HG02884 (cell line): Measurements from ENCODE around the gene CSF3R.
"Not testable (repeated sequence)": the region's sequence is repeated elsewhere in the genome, so short reads cannot be mapped to it uniquely, and the experiment has no call there.

Source experiments
- ATAC-seq: cut with Tn5 transposase; IDR thresholded peaks from one replicate; pipeline ENCODE4 v1.9.1; 2021; ENCODE audit warnings: mild to moderate bottlenecking, moderate library complexity; ENCODE audit not compliant: unreplicated experiment

CSF3R gene

DNA sequence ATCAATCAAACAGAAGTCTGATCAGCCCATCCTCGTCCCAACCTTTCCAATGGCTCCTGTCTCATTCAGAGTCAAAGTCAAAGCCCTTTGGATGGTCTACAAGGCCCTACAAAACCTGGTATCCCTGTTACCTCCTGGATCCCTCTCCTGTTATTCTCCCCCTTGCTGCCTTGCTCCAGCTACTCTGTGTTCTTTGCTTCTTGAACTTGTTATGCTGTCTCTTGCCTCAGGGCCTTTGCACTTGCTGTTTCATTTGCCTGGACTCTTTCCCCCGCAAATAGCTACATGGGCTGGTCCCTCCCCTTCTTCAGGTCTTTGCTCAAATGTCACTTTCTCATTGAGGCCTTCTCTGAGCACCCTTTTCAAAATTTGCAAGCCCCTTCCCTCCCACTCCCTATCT lies 1.4 kb upstream of the CSF3R start:
- no peak for ATAC-seq

DNA sequence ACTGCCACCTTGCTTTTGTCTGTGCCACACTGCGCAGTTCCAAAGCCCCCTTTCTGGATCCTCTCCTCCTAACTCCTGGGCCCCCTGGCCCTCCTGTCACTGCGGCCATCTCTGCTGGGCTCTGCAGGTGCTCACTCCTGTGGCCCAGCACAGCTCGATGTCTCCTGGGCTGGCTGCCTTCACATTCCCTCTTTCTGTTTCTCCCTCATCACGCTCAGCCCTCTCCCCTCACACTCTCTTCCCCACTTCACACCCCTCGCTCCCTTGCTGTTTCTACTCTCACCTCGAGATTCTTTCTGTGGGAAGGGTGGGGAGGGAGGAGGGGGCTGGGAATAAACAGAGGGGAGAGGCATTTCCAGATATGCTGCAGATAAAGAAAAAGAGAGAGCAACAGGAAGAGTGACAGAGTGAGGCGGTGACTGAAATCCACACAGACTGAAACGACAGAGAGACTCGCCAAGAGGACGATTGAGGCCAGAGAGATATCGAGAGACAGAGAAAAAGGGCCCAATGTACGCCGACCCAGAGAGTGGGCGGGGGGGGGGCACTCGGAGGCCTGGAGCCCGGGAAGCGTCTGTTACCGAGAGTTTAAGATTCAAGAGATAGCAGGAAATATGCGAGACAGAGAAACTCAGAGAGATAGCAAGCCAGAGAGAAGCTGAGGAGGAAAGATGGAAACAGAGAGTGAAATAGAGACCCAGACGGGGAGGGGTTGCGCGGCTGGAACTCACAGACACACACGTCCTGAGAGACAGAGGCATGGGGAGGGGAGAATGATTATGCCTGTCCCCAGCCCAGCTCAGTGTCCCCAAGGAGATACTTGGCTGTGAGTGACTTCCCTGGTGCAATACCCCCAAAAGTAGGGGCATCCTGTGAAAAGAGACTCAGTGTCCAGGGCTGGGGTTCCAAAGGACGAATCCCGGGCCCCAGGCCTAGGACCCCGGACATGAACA lies 666 bp downstream of the CSF3R start:
- no peak for ATAC-seq

DNA sequence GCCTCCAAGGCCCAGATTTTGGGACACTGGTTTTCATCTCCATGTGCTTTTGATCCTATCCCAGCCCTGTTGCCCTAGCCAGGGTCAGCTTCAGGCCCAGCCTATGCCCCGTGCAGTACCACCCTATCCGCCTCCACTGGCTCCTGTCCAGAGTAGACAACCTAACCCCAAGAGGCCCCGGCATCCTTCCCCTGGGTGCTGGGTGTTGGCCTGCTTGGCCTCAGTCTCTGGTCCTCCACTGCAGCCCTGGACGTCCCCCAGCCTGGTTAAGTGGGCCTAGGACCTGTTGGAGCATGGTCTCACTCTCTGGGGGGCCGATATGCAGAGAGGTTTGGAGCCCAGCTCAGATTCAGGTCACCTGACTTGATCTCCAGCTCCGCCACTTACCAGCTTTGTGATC lies 1.6 kb downstream of the CSF3R start:
- no peak for ATAC-seq

DNA sequence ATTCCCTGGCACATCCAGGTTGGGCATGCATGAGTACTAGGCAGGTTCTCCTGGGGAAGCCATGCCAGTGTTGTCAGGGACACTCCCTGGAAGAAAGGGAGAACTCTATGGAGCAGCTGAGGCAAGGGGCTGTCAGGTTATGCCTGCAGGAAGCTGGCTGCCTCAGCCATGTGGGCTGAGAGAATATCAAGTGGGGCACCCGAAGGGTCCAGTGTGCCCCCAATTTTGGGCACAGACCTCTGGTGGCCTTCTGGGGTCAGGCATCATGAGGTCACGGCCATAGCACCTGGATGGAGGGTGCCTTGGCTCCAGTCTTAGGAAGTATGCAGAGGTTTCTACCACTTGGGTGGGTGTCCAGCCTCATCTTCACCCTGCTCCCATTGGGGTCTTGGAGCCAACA lies 2.6 kb downstream of the CSF3R start:
- no peak for ATAC-seq

GRCh38 chr1:36479505-36480051 lies 3.1 kb downstream of the CSF3R start:
- no peak for ATAC-seq

GRCh38 chr1:36477615-36478014 lies 5.1 kb downstream of the CSF3R start:
- not testable (repeated sequence) for ATAC-seq

- no peak for ATAC-seq
Observed at GRCh38 chr1:36476945-36477344, 5.8 kb downstream of the CSF3R start.

GRCh38 chr1:36475910-36476604 lies 6.7 kb downstream of the CSF3R start:
- ATAC-seq: no peak

- no peak for ATAC-seq
Observed at GRCh38 chr1:36475341-36475740, 7.4 kb downstream of the CSF3R start.

DNA sequence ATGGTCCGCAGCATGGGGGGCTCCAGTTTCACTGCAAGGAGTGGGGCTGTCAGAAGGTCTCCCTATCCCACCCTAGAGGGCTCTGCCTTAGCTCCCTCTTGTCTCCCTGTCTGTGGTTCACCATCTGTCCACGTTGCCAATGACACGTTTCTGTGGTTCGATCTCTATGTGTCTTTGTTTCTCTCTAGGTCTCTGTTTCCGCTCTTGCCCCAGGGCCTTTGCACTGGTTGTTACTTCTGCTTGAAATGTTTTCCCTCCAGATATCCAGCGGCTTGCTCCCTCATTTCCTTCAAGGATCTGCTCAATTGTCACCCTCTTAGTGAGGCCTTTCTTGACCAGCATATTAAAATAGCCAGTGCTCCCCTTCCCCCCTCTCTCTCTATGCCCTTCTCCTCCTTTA lies 10.1 kb downstream of the CSF3R start:
- ATAC-seq: no peak

DNA sequence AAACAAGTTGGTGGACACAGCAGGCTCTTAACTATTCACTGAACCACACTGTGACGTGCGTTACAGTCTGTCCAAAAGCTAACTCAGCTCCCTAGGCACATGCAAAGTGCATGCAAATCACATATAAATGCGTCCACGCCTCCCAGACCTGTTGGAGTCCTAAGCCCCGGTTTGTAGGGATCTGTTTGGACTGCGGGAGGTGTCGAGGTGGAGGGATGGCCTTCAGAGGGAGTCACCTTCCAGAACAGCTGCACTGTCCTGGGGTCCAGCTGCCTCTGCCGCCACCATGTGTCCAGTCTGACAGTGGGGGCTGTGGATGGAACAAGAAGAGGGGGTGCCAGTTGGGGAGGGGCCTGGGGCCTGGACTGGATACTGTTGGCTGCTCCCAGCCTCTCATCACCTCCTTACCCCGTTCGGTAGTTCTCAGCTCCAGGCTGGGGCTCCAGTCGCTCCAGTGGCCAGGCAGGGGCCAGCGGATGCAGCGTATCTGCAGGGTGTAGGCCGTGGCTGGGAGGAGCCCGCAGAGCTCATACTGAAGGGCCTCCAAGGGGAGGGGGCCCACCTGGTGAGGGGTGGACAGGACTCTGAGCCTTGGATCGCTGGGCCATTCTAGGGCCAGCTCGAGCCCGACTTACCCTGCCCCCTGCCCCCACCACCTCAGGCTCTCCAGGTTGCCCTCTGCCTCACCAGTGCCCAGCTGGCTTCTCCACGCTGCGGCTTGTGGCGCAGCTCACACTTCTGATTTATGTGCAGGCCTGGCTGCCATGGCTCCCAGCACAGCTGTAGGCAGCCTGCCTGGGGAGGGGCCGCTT lies 10.7 kb downstream of the CSF3R start:
- ATAC-seq: no peak

- no peak for ATAC-seq
Observed at GRCh38 chr1:36469163-36469562, 13.6 kb downstream of the CSF3R start.

- ATAC-seq: no peak
Observed at GRCh38 chr1:36467700-36468455, 14.8 kb downstream of the CSF3R start.

DNA sequence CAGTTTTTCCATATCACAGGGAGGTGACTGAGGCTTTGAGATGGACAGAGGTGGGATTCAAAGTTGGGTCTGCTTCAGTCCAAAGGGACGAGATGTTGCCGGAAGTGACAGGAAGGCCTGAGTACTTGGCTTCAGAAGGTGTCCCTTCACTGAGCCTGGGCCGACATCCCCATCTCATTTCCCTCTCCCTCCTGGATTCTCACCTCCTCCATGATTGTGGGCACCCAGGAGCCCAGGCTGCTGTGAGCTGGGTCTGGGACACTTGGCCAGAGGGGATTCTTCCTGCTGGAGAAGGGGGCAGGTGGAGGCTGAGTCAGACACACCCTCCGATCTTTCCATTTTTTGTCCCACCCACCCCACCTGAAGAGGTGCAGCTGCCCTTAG lies 15.7 kb downstream of the CSF3R start:
- ATAC-seq: no peak

- no peak for ATAC-seq
Observed at GRCh38 chr1:36466370-36467026, 16.2 kb downstream of the CSF3R start.

GRCh38 chr1:36465731-36466369 lies 16.9 kb downstream of the CSF3R start:
- ATAC-seq: no peak

DNA sequence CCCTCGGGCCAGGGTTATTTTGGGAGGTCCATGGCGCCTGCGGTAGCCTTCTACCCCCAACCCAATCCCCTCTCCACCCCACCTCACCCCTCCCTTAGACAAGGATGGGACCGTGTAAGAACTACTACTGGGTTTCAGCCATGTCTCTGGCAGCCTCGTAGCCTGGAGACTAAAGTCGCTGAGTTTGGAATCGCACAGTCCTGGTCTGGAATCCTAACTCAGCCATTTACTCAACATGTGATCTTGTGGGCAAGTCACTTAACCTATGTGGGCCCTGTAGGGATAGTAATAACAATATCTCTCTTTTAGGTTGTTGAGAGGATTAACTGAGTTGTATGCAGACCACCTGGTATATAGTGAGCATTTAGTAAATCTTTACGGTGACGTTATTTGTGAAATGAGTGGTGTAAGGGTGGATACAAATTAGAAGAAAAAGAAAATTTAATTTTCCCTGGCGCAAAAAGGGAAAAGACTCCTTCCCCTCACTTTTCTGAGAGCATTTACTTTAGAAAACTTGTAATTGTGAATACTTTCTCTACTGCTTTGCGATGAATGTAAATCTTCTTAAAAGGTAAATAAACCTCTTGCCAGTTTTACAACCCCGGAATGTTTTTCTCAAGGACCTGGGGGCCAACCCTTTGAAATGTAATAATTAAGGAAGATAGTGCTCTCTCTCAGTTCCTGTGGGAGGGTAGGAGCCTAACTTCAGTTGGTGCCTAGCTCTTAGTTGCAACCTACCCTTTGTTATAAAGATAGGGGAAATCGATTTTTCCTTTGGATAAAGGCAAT lies 17.9 kb downstream of the CSF3R start:
- ATAC-seq: peak; percentile 54

- peak; percentile 77 for ATAC-seq
Observed at GRCh38 chr1:36463803-36464604, 18.7 kb downstream of the CSF3R start, which contains the start of gene MRPS15. Gene MRPS15, minus strand, starts transcription at chr1:36464384. Its CDS starts 109 bp downstream, at chr1:36464275.
